ENCODE measurements around the gene RTN4RL1. TPM values are rescaled to one million over a fixed set of nuclear protein-coding genes. Genes with fewer than 3 reads are reported as not detected.
"Not testable (repeated sequence)": the region's sequence is repeated elsewhere in the genome, so short reads cannot be mapped to it uniquely, and the experiment has no call there.

RTN4RL1 gene
- total RNA-seq, 4 donors from 2014 or later: 0.50 to 0.86 (median 0.67) TPM

GRCh38 chr17:2018716-2019510 is 6.2 kb downstream of the RTN4RL1 start:
- no peak overlapping the region for H3K4me3 ChIP-seq
- peaks cover 7 to 13% (median 12%) of the 10 kb centered on the region in 4 donors for H3K4me1 ChIP-seq
- no peaks in the 10 kb centered on the region for H3K9me3 ChIP-seq
- intact Hi-C loops (cut with DNase I): no loop called here
- DNase-seq (ENCODE audit: extremely low spot score): no peak
- no peaks in the 10 kb centered on the region for H3K36me3 ChIP-seq
- peaks cover 0 to 44% (median 5%) of the 10 kb centered on the region in 4 donors for H3K27me3 ChIP-seq
- no peak overlapping the region for H3K27ac ChIP-seq (replicated peaks in 1 of 4)
- 78% methylated on average over 24 of the region's 24 CpGs for WGBS
- TF ChIP-seq POLR2AphosphoS5 (IDR thresholded peaks at IDR 0.05): no peak

GRCh38 chr17:2017274-2017941 is 7.7 kb downstream of the RTN4RL1 start:
- Histone ChIP-seq H3K36me3 (no peaks in the 10 kb centered on the region), H3K27me3 (peaks cover 0 to 30% (median 0%) of the 10 kb centered on the region in 4 donors), H3K27ac (replicated peaks in 1 of 4) (no peak overlapping the region), H3K9me3 (no peaks in the 10 kb centered on the region), H3K4me3 (no peak overlapping the region), H3K4me1 (peaks cover 0 to 7% (median 1%) of the 10 kb centered on the region in 4 donors)
- intact Hi-C loops (cut with DNase I): no loop called here
- TF ChIP-seq POLR2AphosphoS5 (IDR thresholded peaks at IDR 0.05): no peak
- no peak for TF ChIP-seq EP300 (IDR thresholded peaks at IDR 0.05)
- no peak for TF ChIP-seq POLR2A (IDR thresholded peaks at IDR 0.05; ENCODE audit: low read depth)
- no peak for TF ChIP-seq CTCF (IDR thresholded peaks at IDR 0.05)
- WGBS: 86% methylated on average over 17 of the region's 19 CpGs
- DNase-seq (ENCODE audit: extremely low spot score): no peak

GRCh38 chr17:2016494-2016893 is 8.6 kb downstream of the RTN4RL1 start:
- Histone ChIP-seq H3K9me3 (no peaks in the 10 kb centered on the region), H3K36me3 (no peaks in the 10 kb centered on the region), H3K4me1 (peaks cover 0 to 16% (median 7%) of the 10 kb centered on the region in 4 donors), H3K27me3 (peaks cover 0 to 29% (median 0%) of the 10 kb centered on the region in 4 donors), H3K4me3 (no peak overlapping the region), H3K27ac (replicated peaks in 1 of 4) (no peak overlapping the region)
- intact Hi-C loops (cut with DNase I): no loop called here
- TF ChIP-seq POLR2A (IDR thresholded peaks at IDR 0.05; ENCODE audit: low read depth) (no peak), EP300 (IDR thresholded peaks at IDR 0.05) (no peak), CTCF (IDR thresholded peaks at IDR 0.05) (no peak), POLR2AphosphoS5 (IDR thresholded peaks at IDR 0.05) (no peak)
- DNase-seq (ENCODE audit: extremely low spot score): no peak
- WGBS: 86% methylated on average over 19 of the region's 20 CpGs

GRCh38 chr17:2015314-2015713 is 9.8 kb downstream of the RTN4RL1 start:
- peaks cover 0 to 33% (median 0%) of the 10 kb centered on the region in 4 donors for H3K27me3 ChIP-seq
- no peak for TF ChIP-seq POLR2AphosphoS5 (IDR thresholded peaks at IDR 0.05)
- TF ChIP-seq CTCF (IDR thresholded peaks at IDR 0.05): no peak
- TF ChIP-seq POLR2A (IDR thresholded peaks at IDR 0.05; ENCODE audit: low read depth): no peak
- TF ChIP-seq EP300 (IDR thresholded peaks at IDR 0.05): no peak
- no peak overlapping the region for H3K27ac ChIP-seq (replicated peaks in 1 of 4)
- H3K36me3 ChIP-seq: no peaks in the 10 kb centered on the region
- H3K4me1 ChIP-seq: peaks cover 0 to 17% (median 10%) of the 10 kb centered on the region in 4 donors
- no peak overlapping the region for H3K4me3 ChIP-seq
- intact Hi-C loops (cut with DNase I): no loop called here
- DNase-seq (ENCODE audit: extremely low spot score): no peak
- 86% methylated on average over 10 of the region's 14 CpGs for WGBS
- no peaks in the 10 kb centered on the region for H3K9me3 ChIP-seq

- Histone ChIP-seq H3K36me3 (no peaks in the 10 kb centered on the region), H3K27me3 (peaks cover 0 to 30% (median 0%) of the 10 kb centered on the region in 4 donors), H3K4me1 (peaks cover 0 to 14% (median 10%) of the 10 kb centered on the region in 4 donors), H3K4me3 (no peak overlapping the region), H3K27ac (replicated peaks in 1 of 4) (no peak overlapping the region), H3K9me3 (no peaks in the 10 kb centered on the region)
- TF ChIP-seq POLR2AphosphoS5 (IDR thresholded peaks at IDR 0.05) (no peak), EP300 (IDR thresholded peaks at IDR 0.05) (no peak), POLR2A (IDR thresholded peaks at IDR 0.05; ENCODE audit: low read depth) (no peak), CTCF (IDR thresholded peaks at IDR 0.05) (no peak)
- intact Hi-C loops (cut with DNase I): no loop called here
- WGBS: 90% methylated on average over 1 of the region's 1 CpG
- no peak for DNase-seq (ENCODE audit: extremely low spot score)
Measured at GRCh38 chr17:2013994-2014317, 11.2 kb downstream of the RTN4RL1 start.

- 93% methylated on average over 3 of the region's 6 CpGs for WGBS
Measured at GRCh38 chr17:2013220-2013993, 11.7 kb downstream of the RTN4RL1 start.

More at GRCh38 chr17:2013220-2013993, 11.7 kb downstream of the RTN4RL1 start:
- H3K36me3 ChIP-seq; H3K27ac ChIP-seq (replicated peaks in 1 of 4); intact Hi-C loops (cut with DNase I); H3K9me3 ChIP-seq; DNase-seq (ENCODE audit: extremely low spot score); H3K4me3 ChIP-seq: not testable (repeated sequence)
- peaks cover 0 to 14% (median 10%) of the 10 kb centered on the region in 4 donors for H3K4me1 ChIP-seq
- peaks cover 0 to 24% (median 0%) of the 10 kb centered on the region in 4 donors for H3K27me3 ChIP-seq

Data from esophagus muscularis mucosa (tissue), 4 donors.